NCI-H128 (cell line): Measurements from ENCODE around the gene ADARB1.
A peak's percentile ranks its signal among the peaks of the same experiment; 100 is the strongest.
"Not testable (repeated sequence)": the region's sequence is repeated elsewhere in the genome, so short reads cannot be mapped to it uniquely, and the experiment has no call there.

Experiments used
- DNase-seq: peaks from one replicate; lab custom pipeline; 2025; ENCODE audit not compliant: unreplicated experiment; lab: John Stamatoyannopoulos, UW

ADARB1 gene

DNA sequence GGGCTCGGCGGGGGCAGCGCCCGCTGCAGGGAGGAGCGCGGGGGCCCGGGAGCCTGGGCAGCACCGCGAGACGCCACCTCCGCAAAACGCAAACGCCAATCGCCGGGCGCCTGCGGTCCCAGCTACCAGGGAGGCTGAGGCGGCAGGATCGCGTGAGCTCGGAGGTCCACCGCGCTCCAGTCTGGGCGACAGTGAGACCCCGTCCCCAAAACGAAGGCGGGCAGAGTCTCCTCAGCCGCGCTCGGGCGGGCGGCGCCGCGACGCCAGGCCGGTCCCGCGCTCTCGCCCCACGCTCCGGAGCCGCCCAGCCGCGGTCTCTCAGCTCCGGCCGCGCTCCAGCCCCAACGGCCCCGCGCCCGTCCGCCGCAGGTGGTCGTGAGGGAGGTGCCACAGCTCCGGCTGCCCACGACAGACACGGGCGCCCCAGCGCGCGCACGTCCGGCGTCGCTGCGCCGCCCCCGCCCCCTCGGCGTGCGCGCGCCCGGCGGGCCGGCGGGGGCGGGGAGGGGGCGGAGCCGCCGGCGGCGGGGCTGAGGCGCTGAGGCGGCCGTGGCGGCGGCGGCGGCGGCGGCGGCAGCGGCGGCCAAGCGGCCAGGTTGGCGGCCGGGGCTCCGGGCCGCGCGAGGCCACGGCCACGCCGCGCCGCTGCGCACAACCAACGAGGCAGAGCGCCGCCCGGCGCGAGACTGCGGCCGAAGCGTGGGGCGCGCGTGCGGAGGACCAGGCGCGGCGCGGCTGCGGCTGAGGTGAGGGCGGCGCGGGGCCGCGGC, at the start of gene ADARB1:
ADARB1 (plus strand) TSS at position 533 of the 770 bp plus-strand sequence. CDS start 97,077 bp downstream, outside the sequence.
- DNase-seq, result peak; percentile 18

DNA sequence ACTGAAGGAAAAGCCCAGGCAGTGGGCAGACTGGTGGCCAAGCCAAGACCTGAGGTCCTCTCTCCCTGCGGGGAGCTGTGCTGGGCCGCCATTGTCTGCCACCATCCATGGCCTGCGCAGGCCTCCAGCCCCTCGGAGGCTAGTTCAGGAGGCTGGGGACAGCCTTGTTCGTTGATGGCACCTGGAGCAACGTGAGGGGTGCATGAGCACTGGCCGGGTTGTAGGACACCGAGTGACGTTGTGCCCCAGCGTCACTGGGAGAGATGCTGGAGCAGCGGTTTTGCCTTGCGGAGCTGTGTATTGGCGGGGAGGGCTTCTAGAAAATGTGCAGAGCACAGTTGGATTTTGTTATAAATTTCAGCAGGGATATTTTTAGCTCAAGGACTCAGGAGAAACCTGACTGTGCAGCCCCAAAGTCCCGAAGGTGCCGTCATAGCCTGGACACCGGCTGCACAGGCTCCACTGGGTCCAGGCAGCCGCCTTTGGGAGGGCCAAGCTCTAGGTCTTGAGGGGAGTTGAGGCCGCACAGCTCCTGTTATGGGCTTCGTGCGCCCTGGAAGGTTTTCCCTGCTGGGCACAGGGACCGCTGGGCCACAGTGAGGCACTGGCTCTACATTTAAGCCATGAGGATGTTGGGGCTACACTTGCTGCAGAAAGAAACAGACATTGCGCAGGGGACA, 48.2 kb upstream of the ADARB1 start:
- DNase-seq, result no peak

DNA sequence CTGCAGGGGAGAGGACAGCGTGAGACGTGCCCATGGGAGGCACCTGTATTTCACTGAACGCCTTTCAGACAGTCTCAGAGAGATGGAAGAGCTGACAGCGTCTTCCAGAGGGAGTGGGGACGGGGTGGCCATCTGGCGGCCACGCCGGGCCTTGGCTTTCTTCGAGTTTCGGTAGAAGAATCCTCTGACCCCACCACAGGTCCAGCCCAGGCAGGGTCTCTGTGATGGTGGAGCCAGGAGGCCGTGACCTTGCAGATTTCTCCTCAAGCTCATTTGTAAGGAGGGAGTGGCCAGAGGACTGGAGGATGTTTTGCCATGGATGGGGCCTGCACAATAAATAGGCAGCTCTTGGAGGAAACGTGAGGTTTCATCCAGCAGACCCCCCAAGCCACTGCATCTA, 47.6 kb upstream of the ADARB1 start:
- no peak for DNase-seq

DNA sequence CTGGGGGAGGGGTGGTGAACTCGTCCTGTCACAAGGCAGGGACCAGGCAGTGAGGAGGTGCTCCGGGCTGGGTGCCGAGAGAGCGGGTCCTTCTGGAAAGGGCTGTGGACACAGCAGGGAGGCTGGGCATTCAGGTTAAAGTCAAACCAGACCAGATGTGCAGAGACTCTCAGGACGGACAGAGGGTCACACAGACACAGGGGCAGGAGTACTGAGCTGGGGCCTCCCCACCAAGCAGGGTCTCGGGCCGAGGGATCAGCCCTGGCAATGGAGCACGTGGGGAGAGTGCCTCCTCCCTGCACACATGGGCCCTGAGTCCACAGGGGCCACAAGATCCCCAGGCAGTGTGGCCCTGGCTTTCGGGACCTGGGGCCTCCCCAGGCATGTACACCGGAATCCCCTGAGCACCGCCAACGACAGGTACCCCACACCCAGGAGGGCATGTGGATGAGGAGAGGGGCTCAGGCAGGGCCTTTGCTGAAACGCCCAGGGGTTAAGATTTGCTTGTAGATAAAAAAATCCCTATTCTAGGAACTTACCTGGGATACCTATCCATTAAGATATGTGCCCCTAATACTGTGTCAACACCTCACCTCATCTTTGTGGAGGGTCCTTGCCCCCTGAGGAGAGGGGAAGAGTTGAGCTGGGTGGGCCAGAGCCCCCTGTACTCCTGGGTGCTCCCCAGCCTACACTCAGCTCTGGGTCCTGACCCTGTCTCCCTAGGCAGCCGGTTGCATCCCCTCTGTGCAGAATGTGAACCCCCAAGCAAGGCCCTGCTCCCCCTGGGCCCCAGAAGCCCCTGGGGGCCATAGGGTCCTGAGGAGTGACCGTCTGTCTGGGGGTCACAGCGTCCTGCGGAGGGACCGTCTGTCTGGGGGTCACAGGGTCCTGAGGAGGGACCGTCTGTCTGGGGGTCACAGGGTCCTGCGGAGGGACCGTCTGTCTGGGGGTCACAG, 46.9 kb upstream of the ADARB1 start:
- no peak for DNase-seq

GRCh38 chr21:45028645-45029044, 45.7 kb upstream of the ADARB1 start:
- not testable (repeated sequence) for DNase-seq

- DNase-seq, result no peak
Observed at GRCh38 chr21:45029298-45029947, 45.0 kb upstream of the ADARB1 start.

DNA sequence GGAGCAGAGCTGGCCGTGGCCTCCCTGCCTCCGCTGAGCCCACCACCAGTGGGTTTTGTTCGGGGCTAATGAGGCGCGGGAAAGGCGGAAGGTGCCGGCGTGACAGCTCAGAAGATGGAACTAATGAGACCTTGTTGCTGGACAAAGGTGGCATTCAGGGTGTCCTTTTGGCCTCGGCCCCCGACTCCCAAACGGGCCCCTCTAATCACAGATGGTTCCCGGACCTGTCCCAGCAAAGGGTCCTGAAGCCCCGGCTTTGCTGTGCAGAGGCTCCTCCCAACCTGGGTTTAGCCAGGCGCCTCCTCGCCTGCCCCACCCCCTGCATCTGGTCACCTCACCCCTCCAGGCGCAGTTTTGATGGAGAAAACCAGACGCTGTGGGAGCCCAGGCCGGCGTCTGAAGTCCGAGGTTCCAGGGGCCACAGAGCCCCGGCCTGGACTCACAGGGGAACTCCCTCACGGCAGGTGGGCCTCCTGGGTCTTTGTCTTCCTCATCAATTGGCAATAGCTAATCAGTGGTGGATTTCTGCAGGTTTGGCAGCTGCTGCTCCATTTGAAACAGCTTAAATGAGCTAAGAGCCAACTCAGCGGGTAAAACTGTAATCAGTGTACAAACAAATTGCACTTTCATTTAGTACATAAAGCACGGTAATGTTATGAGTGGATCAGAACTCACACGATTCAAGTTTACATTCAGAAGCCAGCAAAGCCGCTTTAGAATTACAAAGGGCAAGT, 44.3 kb upstream of the ADARB1 start:
- DNase-seq, result no peak

DNA sequence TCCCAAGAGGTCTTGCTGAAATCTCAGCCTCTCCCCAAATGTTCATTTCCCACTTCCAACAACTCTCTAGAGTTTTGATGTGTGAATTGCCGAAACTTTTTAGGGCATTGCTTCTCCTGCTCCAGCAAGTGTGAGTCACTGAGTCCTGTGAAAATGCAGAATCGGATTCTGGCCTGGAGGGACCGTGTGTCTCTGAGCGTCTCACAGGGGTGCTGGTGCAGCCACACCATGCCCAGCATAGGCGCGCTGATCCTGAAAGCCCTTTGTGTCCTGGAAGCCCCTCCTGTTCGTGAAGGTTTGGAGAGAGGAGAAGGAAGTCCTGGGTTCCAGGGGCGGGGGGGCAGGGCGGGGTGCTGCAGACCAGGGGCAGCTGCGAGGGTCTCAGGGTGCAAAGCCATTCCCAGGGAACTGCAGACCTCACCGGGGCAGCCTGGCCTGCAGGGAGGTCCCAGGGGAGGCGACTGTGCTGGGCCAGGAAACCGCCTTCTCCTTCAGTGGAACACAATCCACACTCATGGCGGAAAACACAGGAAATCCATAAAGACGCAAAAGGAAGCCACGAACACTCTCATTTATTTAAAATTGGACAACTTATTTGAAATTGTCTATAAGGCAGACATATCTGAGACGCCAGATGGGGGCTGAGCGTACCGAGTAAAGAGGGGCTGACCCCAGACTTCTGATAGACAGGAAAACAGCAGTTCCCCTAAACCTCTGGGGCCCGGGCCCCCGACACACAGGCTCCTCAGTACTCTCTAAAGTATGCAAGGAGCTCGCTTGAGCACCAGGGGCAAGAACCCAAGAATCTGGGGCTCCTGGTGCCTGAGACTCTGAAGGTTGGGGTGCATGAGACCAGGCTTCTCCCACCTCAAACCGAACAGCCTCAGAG, 43.5 kb upstream of the ADARB1 start:
- no peak for DNase-seq

- DNase-seq, result no peak
Observed at GRCh38 chr21:45031571-45032191, 42.7 kb upstream of the ADARB1 start.

DNA sequence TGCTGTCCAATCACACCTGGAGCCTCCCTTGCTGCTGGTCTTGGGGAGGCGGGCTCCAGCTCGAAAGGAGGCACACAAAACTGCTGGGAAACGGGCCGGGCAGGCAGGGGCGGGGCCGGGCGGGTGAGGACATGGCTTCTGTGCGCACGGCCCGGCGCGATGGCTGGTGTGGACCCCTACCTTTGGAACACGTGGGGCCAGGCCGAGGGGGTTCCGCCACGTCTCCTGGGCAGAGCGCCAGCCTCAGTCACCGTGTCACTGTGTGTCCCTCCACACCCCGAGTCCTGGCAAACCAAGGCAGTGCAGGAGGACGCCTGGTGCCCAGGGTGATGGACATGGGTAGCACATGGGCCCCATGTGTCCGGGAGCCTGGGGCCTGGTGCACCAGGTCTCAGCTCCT, 42.0 kb upstream of the ADARB1 start:
- DNase-seq, result no peak

- DNase-seq, result no peak
Observed at GRCh38 chr21:45032977-45033710, 41.2 kb upstream of the ADARB1 start.

GRCh38 chr21:45033791-45034555, 40.4 kb upstream of the ADARB1 start:
- no peak for DNase-seq

DNA sequence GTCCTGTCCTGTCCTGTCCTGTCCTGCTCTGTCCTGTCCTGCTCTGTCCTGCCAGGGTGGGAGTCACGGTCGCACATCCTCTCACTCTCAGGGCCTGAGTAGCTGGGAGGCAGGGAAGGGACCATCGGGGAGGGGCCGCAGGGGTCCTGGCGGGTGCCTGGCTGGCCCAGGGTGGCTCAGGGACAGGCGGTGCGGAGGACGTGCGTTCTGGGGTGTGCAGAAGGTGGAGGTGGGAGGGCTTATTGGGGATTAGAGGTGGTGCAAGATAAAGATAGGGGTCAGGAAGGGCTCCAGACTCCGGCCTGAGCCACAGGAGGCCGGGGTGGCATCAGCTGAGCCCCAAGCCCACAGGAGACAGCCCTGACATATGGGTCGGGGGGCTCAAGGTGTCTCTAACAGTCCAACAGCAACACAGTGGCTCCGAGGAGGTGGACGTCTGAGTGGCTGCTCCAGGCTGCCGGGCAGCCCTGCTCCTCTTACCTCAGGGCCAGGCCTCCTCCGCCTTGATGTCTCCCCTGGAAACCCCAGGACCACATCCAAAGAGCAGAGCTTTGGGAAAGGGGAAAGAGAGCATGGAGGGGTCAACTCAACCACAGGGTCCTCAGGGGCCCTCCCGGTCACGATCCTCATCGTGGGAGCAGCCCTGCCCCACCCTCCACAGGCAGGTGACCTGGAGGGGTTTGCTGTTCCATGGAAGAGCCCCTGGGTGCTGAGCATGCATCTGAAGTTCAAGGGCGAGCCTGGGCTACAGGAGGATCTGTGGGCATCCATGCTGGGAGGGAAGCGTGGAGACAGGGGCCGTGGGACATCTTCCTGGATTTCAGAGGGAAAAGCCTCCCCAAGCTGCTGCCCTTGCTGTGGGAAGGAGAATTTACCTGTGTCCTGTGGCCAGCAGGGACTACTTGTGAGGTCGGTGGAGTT, 39.6 kb upstream of the ADARB1 start:
- no peak for DNase-seq

DNA sequence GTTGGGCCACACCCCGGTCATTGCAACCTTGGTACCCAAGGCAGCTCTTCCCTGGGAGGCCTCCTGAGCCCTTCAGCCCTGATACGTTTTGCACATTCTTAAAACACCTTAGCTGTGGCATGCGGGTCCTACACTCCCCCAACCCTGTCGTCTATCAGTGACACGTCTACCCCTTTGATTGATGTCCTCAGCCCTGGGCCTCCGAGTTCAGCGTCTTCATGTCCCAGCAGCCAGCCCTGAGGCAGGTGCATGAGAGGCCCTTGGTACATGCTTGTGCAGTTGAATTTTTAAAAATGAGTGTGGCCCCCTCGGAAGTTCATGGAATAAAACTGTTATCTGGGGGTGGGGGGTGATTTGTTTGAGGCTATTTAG, 38.9 kb upstream of the ADARB1 start:
- DNase-seq, result no peak

GRCh38 chr21:45036630-45037029, 37.8 kb upstream of the ADARB1 start:
- DNase-seq, result no peak

GRCh38 chr21:45037986-45038385, 36.4 kb upstream of the ADARB1 start:
- DNase-seq, result no peak
